HG03575 (cell line): ENCODE data around the gene C15orf40.
"Not testable (repeated sequence)": the region's sequence is repeated elsewhere in the genome, so short reads cannot be mapped to it uniquely, and the experiment has no call there.

Source experiments
- ATAC-seq: cut with Tn5 transposase; IDR thresholded peaks from one replicate; pipeline ENCODE4 v1.9.1; 2021; ENCODE audit not compliant: unreplicated experiment, insufficient number of reproducible peaks, low FRiP score; ENCODE audit errors: extremely low read depth

C15orf40 gene

DNA sequence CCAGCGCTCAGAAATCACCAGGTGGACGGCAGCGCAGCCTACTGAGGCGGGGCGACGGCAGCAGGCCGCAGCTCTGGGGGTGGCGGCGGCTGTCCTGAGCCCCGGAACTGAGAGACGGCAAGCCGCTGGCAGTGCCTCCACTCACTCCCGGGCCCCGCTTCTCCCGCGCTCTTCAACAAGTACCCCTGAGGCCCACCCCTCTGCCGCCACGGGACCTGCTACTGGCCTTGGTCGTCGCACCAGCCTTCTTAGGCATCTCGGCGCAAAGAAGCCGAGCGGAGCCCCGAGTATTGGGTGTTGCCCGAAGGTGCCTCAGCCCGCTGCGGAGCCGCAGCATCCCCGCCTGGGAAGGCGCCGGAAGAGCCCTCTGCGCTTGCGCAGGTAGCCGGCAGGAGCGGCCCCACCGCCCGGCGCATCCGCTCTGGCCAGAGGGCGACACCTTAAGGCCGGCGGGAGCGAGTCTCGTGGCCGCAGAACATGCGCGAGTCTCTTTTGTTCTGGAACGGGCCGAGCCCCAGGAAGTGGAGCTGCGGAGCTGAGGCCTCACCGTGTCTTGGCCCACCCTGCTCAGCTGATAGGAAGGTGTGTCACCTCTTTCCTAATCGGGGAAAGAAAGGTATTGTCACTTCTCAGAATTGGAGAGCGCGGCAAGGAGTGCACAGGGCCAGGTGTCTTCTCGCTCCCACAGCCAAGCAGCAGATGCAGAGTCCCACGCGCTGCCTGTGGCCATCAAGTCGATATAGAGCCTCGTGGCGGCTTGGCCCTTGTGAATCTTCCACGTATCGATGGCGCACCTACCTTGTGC is at the start of gene C15orf40:
C15orf40 (minus strand) TSS at position 369 of the 805 bp plus-strand sequence; CDS start at position 337, 32 bp downstream.
- peak; percentile 78 for ATAC-seq

DNA sequence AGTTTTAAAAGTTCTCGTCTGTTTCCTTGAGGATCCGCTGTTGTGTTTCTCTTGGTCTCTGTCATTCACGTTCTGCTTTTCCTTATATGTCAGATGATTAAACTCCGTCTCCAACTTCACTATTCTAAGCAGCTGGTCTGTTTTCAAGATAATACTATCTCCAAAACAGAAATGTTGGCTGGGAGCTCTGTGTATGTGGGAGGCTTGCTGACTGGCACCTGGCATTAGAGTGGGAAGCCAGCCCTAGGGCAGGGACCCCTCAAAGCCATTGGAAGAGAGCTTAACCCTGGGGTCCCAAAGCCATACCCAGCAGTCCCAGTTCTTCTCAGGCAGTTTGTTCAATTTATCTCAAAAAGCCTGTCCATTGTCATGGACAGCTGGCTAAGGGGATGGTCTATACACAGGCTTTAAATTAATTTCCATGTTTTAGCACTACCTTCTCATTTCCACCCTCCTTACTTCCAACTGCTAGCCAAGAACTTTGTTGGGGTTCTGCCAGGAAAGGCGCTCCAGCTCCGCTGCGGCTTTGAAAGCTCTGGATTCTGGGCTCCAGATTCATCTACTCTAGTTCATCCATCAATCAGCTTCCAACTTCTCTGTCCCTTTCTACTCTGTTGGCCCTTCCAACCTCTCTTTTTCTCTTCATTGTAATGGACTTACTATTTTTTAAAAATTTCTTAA is 46.4 kb upstream of the C15orf40 start:
- no peak for ATAC-seq

DNA sequence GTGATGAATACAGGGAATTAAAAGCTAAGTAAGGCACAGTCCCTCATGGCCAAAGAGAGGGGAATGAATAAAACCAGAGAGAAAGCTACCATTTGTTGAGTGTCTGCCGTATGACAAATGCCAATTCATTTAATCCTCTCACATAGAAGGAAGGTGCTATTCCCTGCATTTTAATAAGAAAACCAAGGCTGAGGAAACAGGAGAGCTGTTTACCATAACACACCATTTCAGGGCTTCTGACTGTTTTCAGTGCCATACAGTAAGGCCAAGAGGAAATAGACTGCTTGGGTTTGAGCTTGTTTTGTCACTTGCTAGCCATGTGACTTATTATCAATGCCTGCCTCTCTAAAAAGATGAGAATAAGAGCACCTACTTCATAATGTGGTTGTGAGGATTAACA is 45.6 kb upstream of the C15orf40 start:
- ATAC-seq = no peak

DNA sequence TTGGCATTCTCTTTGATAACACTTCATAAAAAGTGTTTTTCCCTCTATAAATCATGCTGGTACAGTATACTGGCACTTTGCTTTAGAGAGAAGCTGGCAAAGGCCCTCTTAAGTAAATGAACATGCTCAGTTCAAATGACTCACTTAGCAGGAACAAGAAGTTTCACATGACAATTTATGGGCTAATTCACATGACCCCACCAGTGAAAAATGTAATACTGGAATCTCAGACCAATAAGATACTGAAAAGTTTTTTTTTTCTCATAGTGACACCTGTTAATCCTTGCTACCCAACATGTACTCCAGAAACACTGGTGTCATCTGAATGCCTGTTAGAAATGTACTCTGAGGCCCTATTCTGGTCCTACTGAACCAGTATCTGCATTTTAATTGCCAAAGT is 41.7 kb upstream of the C15orf40 start:
- no peak for ATAC-seq

DNA sequence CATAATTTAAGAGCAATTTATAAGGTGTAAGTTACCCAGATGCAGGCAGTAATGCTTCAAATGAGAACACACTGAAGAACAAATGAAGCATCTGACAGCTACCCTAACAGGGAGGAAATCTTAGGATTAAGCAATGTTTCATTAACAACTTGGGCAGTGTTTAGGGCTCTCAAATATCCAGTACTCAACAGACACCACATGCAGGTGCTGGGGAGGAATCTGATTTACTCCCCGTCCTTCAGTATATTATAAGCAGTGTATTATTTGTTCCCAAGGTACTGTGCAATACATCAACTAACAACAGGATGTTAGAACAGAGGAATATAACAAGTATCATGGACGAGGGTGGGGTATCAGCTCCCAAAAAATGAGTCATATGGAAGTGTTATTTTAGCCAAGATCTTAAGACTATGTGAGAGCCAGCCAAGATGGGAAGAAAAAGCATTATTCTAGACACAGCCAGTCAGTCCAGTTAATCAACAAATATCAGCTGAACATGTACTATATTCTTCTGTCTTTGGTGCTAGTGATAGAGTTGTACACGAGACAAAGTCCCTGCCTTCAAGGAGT is 35.2 kb upstream of the C15orf40 start:
- ATAC-seq = no peak

DNA sequence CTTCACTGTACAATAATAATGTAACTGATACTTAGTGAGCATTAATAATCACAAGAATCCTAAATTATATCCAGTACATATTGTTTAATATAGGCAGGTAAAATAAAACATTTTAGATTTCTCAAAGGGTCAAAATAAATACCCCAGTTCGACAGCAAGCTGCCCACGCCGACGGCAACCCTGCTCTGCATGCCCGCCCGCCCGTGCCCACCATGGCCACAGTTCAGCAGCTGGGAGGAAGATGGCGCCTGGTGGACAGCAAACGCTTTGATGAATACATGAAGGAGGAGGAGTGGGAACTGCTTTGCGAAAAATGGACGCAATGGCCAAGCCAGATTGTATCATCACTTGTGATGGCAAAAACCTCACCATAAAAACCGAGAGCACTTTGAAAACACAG is 32.7 kb upstream of the C15orf40 start:
- no peak for ATAC-seq

DNA sequence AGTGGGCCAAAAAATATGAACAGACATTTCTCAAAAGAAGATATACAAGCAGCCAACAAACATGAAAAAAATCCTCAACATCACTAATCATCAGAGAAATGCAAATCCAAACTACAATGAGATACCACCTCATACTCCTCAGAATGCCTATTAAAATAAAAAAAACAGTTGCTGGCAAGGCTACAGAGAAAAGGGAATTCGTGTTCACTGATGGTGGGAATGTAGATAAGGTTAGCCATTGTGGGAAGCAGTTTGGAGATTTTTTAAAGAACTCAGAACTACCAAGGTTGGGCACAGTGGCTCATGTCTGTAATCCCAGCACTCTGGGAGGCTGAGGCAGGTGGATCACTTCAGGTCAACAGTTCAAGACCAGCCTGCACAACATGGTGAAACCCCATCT is 27.8 kb upstream of the C15orf40 start:
- ATAC-seq = no peak

DNA sequence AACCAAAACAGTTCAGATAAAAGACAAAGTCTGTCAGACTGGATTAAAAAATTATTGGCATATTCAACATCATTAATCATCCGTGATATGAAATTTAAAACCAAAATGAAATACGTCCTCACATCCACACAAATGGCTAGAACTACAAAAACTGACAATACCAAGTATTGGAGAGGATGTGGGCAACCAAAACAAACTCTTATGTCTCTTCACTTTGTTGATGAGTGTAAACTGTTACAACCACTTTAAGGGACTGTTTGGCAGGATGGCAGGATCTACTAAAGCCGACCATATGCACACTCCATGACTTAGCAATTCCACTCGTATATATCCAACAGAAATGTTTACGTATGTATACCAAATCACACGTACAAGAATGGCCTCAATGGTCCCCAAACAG is 24.8 kb upstream of the C15orf40 start:
- no peak for ATAC-seq

DNA sequence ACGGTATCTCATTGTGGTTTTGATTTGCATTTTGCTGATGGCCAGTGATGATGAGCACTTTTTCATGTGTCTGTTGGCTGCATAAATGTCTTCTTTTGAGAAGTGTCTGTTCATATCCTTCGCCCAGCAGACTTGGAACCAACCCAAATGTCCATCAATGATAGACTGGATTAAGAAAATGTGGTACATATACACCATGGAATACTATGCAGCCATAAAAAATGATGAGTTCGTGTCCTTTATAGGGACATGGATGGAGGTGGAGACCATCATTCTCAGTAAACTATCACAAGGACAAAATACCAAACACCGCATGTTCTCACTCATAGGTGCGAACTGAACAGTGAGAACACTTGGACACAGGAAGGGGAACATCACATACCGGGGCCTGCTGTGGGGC is 19.8 kb upstream of the C15orf40 start:
- not testable (repeated sequence) for ATAC-seq

DNA sequence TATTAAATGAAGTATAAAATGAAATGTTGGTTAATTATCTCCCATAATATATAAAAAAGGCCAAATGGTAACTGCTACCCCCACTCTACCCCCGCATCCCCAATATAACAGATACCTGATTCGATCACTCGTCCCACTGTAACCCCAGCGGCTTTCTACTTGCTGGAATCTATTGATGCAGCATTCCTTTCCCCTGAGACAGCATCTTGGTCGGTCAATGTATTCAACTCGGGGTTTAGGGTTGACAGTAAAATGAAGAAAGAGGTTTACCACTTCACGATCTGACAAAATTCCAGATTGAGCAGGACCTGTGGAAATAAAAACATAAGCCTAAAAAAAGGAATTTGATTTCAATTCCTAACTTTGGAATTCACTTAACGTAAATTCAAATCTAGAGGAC is 18.6 kb upstream of the C15orf40 start:
- no peak for ATAC-seq

DNA sequence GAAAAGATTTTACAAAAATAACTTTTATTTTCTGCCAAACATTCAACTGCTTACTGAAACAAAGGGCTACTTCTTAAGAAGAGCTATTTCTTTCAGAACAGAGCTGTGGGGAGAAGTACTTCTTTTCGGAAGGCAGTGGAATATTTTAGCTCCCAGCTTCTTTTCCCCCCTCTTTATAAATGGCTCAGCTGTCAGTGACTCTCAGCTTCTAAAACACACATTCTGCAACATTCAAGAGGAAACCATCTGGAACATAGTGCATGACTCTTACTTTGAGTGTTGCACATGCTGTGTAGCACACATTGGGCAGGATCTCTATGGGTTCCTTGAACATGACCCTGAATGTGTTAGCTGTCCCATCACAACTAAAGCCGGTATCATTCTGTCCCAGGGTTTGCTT is 7.0 kb upstream of the C15orf40 start:
- ATAC-seq = no peak

DNA sequence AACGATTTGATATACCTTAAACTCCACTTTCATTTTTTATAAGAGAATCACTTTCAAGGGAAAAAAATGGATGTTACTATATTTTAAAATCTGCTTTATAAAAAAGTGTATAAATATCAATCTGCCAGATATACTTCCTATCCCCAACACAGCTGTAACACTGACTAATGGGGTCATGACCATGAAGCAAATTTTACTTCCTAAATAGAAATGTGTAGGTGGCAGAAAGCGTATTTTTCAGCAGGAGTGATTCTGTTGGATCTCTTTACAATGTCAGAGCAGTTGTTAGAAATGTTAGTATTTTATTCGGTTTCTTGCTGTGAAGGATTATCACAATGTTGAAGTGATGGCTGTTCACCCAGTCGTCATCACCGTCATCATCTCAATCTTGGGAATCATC is 5.5 kb upstream of the C15orf40 start:
- ATAC-seq = no peak

DNA sequence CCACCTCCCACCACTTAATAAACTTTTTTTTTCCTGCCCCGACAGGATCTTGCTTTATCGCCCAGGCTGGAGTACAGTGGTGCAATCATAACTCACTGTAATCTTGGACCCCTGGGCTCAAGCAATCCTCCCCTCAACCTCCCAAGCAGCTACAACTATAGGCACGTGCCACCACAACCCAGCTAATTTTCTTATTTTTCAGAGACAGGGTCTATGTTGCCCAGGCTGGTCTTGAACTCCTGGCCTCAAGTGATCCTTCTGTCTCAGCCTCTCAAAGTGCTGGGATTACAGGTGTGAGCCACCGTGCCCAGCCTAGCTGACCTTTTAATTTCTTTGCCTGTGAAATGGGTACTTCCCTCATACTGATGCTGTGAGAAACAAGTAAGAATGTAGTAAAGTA is 3.9 kb upstream of the C15orf40 start:
- no peak for ATAC-seq

DNA sequence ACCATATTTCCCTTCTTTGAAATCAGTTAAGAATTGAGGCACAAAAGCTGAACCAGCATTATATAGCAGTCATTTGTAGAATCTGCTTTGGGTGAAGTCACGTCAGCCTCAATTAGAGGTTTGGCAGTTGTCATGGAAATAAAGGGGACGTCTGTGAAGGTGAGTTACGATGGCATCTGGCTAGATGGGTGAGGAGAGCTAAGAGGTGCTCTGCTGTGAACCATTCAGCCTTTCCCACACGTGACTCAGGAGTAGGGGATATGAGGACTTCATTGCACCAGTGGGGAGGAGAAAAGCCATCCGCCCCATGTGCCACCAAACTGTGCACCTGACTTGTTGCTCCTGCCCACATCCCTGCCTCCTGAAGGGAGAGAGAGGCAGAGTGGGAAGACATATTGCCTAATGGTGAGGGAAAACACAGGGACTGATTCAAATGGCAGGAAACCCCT is 2.8 kb upstream of the C15orf40 start:
- no peak for ATAC-seq

DNA sequence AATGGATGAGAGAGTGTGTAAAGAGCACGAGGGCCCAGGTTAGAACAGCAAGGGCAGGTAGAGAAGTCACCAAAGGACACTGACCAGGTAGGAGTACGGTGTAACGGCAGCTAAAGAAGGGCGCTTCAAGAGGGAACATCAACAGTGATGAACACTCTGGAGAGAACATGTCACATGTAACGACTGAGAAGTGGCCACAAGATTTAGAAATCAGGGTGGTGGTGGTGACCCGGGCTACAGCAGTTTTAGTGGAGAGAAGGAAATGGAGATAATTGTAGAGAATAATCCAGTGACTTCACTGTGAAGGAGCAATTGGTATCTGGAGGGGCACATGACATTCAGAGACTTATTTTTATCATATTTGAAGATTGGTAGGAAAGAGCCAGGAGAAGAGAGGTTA is 1.2 kb upstream of the C15orf40 start:
- no peak for ATAC-seq

DNA sequence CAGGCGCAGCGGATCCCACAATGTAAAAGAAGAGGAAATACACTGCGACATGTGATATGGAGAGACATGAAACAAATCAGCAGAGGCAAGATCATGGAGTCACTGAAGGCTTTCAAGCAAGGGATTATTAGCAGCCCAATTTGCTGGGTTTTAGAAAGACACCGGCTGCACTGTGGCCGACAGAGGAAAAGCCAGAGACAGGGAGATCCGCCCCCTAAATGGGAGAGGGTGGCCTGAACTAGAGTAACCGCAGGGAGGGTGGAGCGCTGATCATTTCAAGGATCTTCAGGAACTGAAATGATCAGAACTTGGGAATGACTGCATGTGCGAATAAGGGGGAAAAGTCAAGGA is 612 bp upstream of the C15orf40 start:
- no peak for ATAC-seq

DNA sequence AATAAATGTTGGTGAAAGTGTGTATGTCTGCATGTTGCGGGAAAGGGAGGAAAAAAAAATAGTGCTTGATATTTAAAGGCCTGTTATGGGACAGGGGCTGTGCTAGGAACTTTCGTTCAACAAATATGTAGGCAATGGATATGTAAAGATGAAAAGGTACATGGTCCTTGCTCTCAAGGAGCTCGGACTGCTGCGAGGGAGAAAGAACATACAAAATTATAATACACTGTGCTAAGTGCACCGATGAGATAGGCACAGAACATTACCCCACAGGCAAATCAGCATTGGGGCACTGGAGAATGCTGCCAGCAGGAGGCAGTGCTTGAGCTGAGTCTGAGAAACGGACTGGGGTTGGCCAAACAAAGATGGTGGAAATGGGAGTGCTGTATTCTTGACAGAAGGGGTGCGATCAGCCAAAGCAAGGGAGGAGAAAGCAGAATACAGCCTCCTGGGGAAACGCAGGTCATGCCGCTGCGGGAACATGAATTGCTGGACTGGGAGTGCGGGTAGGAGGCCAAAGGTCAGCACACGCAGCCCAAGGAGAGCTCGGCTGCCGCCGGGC is 649 bp downstream of the C15orf40 start:
- ATAC-seq = peak; percentile 29

DNA sequence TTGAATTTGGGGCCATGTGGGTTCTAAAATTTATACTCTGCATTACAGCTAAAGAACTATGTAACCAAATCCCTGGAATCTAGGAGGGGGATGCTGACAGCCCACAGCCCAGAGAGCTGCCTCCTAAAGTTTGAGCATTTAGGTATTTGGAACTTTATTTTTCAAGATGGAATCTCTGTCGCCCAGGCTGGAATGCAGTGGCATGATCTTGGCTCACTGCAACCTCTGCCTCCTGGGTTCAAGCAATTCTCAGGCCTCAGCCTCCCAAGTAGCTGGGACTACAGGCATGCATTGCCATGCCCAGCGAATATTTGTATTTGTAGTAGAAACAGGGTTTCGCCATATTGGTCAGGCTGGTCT is 10.8 kb downstream of the C15orf40 start:
- ATAC-seq = not testable (repeated sequence)

DNA sequence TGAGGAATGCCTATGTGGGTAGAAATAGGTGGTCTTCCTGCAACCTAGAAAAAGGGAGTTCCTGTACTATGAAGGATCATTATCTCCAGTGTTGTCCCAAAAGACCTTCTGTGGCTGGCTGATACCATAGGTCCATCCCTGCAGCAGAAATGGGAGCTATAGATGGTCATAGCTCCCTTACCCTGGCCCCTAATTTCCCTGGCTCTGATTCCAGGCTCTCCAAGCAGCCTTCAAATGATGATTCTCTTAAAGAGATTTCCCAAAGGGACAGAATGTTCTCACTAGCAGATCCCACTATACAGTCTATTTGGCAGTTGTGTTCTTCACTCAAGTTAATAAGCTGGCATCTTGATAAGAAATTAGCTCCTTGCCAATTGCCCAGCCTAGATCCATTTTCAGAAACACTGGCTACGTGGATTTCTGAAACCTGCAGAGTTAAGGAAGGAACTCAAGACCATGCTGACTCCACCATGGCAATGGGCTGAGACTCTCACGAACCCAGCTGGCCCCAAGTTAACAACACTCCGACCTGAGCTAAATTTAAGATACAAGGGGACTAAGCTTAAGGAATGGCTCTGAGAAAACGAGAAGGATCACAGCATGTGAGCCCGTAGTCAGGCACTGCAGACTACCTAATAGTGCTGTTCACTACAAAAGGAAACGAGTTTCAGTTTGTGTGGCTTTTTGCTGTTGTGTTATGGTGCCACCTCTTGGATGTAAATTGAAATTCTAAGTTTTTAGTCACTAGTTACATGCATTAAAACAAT is 11.4 kb downstream of the C15orf40 start:
- no peak for ATAC-seq
